ENCODE measurements around the gene METTL26.

GRCh38 chr16:631808-632358, 4.2 kb downstream of the METTL26 start:
- no peak for TF ChIP-seq POLR2A (IDR thresholded peaks at IDR 0.05)
- TF ChIP-seq, protein P1, sequence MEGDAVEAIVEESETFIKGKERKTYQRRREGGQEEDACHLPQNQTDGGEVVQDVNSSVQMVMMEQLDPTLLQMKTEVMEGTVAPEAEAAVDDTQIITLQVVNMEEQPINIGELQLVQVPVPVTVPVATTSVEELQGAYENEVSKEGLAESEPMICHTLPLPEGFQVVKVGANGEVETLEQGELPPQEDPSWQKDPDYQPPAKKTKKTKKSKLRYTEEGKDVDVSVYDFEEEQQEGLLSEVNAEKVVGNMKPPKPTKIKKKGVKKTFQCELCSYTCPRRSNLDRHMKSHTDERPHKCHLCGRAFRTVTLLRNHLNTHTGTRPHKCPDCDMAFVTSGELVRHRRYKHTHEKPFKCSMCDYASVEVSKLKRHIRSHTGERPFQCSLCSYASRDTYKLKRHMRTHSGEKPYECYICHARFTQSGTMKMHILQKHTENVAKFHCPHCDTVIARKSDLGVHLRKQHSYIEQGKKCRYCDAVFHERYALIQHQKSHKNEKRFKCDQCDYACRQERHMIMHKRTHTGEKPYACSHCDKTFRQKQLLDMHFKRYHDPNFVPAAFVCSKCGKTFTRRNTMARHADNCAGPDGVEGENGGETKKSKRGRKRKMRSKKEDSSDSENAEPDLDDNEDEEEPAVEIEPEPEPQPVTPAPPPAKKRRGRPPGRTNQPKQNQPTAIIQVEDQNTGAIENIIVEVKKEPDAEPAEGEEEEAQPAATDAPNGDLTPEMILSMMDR (IDR thresholded peaks at IDR 0.05) = no peak

All from body of pancreas (tissue), 4 donors.